ENCODE data around the gene RRAS2.

- no peak for TF ChIP-seq CTCF (IDR thresholded peaks at IDR 0.05)
- no peak for TF ChIP-seq POLR2A (IDR thresholded peaks at IDR 0.05)
- no peak for TF ChIP-seq EP300 (IDR thresholded peaks at IDR 0.05; ENCODE audit: low read depth)
Observed at GRCh38 chr11:14339356-14339755, 19.6 kb downstream of the RRAS2 start.

Data from transverse colon (tissue), 3 donors.